AG10803 (cell line): ENCODE results near the gene LRRC56.
"Not testable (repeated sequence)": the region's sequence is repeated elsewhere in the genome, so short reads cannot be mapped to it uniquely, and the experiment has no call there.

ENCODE experiments used
- DNase-seq: peaks from one replicate; pipeline ENCODE4 v3.0.0; 2010; ENCODE audit warnings: low read depth
- H3K4me3 ChIP-seq: 2 replicates; pipeline ENCODE4 v1.5.1; 2011; ENCODE audit warnings: mild to moderate bottlenecking, low read length, control low read depth
- TF ChIP-seq, protein P1 (sequence below): conservative IDR thresholded peaks from 2 replicates; pipeline ENCODE4 v1.5.1; 2011; ENCODE audit warnings: mild to moderate bottlenecking, low read length, control low read depth, inconsistent platforms

LRRC56 gene

DNA sequence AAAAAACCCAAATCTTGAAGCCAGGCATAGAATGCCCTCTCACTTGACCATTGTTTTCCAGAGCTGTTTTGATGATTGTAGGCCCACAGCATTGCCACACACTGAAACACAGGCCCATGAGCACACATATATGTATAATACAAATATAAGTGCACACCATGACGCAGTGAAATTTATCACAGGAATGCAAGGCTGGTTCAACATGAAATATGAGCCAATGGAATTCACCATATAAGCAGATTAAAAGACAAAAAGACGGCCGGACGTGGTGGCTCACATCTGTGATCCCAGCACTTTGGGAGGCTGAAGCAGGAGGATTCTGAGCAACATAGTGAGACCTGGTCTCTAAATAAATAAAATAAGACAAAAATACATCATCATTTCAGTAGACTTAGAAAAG lies 20.9 kb upstream of the LRRC56 start:
- no peak overlapping the region for H3K4me3 ChIP-seq
- no peak for DNase-seq
- TF ChIP-seq, protein P1, sequence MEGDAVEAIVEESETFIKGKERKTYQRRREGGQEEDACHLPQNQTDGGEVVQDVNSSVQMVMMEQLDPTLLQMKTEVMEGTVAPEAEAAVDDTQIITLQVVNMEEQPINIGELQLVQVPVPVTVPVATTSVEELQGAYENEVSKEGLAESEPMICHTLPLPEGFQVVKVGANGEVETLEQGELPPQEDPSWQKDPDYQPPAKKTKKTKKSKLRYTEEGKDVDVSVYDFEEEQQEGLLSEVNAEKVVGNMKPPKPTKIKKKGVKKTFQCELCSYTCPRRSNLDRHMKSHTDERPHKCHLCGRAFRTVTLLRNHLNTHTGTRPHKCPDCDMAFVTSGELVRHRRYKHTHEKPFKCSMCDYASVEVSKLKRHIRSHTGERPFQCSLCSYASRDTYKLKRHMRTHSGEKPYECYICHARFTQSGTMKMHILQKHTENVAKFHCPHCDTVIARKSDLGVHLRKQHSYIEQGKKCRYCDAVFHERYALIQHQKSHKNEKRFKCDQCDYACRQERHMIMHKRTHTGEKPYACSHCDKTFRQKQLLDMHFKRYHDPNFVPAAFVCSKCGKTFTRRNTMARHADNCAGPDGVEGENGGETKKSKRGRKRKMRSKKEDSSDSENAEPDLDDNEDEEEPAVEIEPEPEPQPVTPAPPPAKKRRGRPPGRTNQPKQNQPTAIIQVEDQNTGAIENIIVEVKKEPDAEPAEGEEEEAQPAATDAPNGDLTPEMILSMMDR, result no peak

DNA sequence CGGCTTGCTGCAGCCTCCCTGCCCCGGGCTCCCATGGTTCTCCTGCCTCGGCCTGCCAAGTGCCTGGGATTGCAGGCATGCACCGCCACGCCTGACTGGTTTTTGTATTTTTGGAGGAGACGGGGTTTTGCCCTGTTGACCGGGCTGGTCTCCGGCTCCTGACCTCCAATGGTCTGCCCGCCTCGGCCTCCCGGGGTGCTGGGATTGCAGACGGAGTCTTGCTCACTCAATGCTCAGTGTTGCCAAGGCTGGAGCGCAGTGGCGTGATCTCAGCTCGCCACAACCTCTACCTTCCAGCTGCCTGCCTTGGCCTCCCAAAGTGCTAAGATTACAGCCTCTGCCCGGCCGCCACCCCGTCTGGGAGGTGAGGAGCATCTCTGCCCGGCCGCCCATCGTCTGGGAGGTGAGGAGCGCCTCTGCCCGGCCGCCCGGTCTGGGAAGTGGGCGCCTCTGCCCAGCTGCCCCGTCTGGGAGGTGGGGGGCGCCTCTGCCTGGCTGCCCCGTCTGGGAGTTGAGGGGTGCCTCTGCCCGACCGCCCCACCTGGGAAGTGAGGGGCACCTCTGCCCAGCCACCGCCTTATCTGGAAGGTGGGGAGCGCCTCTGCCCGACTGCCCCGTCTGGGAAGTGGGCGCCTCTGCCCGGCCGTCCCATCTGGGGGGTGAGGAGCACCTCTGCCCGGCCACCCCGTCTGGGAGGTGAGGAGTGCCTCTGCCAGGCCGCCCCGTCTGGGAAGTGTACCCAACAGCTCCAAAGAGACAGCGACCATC lies 20.2 kb upstream of the LRRC56 start:
- H3K4me3 ChIP-seq, DNase-seq: not testable (repeated sequence)

DNA sequence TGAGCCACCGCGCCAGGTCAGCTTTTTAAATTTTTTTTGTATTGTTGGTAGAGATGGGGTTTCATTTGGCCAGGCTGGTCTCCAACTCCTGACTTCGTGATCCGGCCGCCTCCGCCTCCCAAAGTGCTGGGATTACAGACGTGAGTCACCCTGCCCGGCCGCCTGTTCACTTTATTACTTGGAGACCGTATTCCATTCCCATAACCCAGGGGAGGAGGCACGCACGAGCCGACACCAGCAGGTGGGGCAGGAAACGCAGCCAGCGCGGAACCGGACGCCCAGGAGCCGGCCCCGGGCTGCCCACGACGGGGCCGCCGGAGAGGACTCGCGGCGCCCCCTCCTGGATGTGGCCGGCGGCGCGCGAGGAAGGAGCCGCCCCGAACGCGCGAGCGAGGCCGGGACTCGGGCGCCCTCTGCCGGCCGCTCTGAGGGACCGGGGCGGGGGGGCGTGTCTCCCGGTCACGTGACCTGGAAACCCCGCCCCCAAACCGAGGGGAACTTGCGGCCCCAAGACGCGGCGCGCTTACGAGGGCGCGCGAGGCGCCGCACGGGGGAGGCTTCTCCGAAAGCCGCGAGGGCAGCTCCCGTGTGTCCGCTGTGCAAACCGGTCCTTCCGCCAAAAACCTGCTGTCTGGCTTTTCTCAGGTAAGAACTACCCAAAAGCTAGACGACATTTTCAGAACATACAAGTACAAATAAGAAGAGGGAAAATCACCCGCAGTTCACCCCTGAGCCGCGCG lies 18.7 kb upstream of the LRRC56 start:
- peak overlapping the region; percentile 52 for H3K4me3 ChIP-seq
- TF ChIP-seq, protein P1, result peak; percentile 40
- DNase-seq, result peak; percentile 98

DNA sequence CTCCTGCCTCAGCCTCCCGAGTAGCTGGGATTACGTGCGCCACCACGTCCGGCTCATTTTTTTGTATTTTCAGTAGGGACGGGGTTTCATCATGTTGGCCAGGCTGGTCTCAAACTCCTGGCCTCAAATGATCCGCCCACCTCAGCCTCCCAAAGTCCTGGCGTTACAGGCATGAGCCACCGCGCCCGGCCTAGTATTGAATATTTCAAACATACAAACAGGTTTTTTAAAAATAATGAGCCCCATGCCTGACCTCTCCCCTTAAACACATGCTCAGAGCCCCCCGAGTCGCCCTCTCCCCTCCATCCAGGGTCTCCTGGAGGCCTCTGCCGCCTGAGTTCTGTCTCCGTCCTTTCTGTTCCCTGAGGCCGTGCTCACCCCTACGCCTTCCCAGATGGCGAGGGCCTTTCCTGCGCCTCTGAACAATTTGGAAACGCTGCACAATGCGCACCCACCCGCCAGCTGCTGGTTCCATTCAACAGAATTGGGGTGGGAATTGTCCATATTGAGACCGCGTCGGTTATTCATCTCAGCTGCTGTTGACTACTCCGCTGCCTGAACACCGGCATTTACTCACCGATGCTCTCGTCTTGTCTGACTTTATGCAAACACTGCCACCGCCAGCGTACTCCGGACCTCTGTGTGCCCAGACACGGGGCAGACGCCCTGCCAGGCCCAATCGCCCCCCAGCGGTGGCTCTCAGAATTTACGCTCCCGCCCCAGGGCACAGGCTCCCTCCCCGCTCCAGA lies 16.7 kb upstream of the LRRC56 start:
- TF ChIP-seq, protein P1, result no peak
- no peak for DNase-seq
- no peak overlapping the region for H3K4me3 ChIP-seq

DNA sequence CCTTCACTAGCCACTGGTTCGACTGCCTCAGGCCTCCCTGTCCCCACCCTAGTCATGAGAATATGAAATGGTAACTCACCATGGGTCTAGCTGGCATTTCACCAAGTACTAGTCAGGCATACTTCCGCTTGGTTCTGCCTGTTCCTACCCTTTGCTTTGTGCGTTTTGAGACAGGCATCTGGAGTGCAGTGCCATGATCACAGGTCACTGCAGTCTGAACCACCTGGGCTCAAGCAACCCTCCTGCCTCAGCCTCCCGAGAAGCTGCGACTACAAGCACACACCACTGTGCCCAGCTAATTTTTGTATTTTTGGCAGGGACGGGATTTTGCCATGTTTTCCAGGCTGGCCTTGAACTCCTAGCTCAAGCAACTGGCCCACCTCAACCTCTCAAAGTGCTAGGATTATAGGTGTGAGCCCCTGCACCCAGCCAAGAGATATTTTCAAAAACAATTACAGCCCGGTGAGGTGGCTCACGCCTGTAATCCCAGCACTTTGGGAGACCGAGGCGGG lies 16.1 kb upstream of the LRRC56 start:
- TF ChIP-seq, protein P1, result no peak
- DNase-seq, result no peak
- H3K4me3 ChIP-seq, result no peak overlapping the region

DNA sequence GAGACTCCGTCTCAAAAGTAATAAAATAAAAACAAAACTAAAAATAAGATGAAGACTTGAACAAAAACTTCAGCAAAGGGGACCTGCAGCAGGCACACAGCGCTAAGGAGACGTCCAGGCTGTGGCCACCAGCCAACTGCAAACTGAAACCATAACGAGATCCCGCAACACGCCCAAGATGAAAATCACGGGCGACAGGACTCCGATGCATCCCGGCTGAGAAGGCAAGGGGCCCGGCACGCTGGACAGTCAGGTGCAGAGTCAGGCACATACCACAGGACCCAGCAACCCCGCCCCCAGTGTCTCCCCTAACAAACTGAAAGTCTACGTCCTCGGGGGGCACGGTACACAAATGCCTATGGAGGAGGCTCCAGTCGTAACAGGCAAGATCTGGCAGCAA lies 11.1 kb upstream of the LRRC56 start:
- TF ChIP-seq, protein P1, result no peak
- DNase-seq, result no peak
- H3K4me3 ChIP-seq, result no peak overlapping the region

DNA sequence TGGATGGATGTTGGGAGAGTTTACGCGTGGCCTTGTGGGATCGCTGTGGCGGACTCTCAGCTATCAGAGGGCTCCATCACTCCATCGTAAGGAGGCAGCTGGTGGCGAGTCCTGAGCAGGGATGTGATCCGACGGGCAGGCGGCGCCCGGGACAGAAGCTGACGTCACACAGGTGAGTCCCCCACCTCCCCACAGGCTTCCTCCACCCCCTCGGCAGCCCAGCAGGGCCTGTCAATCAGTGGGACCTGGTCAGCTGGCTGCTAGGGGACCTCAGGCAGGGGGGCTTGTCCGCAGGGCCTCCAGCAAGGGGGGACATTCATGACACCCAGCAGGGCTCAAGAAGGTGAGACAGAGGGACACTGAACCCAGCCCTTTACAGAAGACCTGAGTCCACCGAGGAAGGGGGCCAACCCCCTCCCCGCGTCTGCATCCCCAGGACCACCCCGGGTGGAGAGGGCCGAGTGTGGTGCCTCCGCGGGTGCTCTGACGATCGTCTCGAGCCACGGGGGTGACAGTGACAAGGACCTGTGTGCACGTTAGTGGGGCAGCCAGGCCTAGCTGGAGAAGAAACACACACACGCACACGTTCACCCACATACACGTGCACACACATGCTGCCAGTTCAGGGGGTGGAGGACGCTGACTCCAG lies 9.0 kb upstream of the LRRC56 start:
- H3K4me3 ChIP-seq, result no peak overlapping the region
- TF ChIP-seq, protein P1, result no peak
- no peak for DNase-seq
